Stimulated activated naive CD8-positive, alpha-beta T cell treated with anti-CD3 and anti-CD28 coated beads, Interleukin-15, amount 100 ng/mL, for 72 hours (primary cell): ENCODE results near the gene SIRPB2.
A peak's percentile ranks its signal among the peaks of the same experiment; 100 is the strongest.
"Not testable (repeated sequence)": the region's sequence is repeated elsewhere in the genome, so short reads cannot be mapped to it uniquely, and the experiment has no call there.

Source experiments
- ATAC-seq: fragments of 150-1000 bp; cut with Tn5 transposase; 2 replicates; pipeline ENCODE4 v1.10.0; 2021; ENCODE audit warnings: mild to moderate bottlenecking, moderate library complexity
- DNase-seq, 2 donors: peaks; one replicate each; pipeline ENCODE4 v3.0.0; 2021 to 2022
- H3K27ac Mint-ChIP-seq, 2 donors: one replicate each; pipeline ENCODE4 v1.8.0; 2022; ENCODE audit warnings: mild to moderate bottlenecking in 2 of 2, mixed read lengths in 2 of 2, moderate library complexity in 2 of 2
- H3K27me3 Mint-ChIP-seq: one replicate; pipeline ENCODE4 v1.8.0; 2022; ENCODE audit warnings: mixed read lengths
- H3K4me1 Mint-ChIP-seq: one replicate; pipeline ENCODE4 v1.8.0; 2022; ENCODE audit warnings: mild to moderate bottlenecking, mixed read lengths
- H3K4me3 Mint-ChIP-seq, 2 donors: one replicate each; pipeline ENCODE4 v1.8.0; 2022; ENCODE audit warnings: mild to moderate bottlenecking in 2 of 2, mixed read lengths in 2 of 2, moderate library complexity in 1 of 2
- H3K9me3 Mint-ChIP-seq, 2 donors: one replicate each; pipeline ENCODE4 v1.8.0; 2022; ENCODE audit warnings: mixed read lengths in 2 of 2

SIRPB2 gene

DNA sequence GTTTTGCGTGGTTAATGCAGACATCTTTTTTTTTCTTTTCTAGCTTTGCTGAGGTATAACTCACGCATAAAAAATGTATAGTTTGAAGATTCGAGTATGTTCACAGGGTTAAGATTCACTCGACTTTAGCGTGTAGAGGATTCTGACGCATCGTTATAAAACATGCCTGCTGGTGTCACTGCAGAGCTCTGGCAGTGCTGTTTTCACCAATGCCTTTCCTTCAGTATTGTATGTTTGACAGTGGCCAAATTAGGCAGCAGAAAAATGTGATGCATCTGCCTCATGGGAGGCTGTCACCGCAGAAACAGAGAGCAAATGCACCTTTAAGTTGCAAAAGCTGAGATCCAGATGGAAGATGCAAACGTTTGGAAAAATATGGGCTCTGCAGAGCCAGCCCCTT lies 18.0 kb upstream of the SIRPB2 start:
- Mint-ChIP-seq H3K27ac (no peak overlapping the region), H3K9me3 (peaks cover 10 to 14% of the 10 kb centered on the region in 2 donors), H3K27me3 (peaks cover 9% of the 10 kb centered on the region), H3K4me1 (no peaks in the 10 kb centered on the region), H3K4me3 (no peak overlapping the region)
- DNase-seq (peak; percentile 21 to 24), ATAC-seq (peak; percentile 80)

- Mint-ChIP-seq H3K27ac (no peak overlapping the region), H3K9me3 (peaks cover 10 to 14% of the 10 kb centered on the region in 2 donors), H3K4me1 (peaks cover 2% of the 10 kb centered on the region), H3K27me3 (peaks cover 9% of the 10 kb centered on the region), H3K4me3 (no peak overlapping the region)
- DNase-seq (no peak), ATAC-seq (no peak)
These were observed 17.4 kb upstream of the SIRPB2 start for GRCh38 chr20:1508574-1508973.

DNA sequence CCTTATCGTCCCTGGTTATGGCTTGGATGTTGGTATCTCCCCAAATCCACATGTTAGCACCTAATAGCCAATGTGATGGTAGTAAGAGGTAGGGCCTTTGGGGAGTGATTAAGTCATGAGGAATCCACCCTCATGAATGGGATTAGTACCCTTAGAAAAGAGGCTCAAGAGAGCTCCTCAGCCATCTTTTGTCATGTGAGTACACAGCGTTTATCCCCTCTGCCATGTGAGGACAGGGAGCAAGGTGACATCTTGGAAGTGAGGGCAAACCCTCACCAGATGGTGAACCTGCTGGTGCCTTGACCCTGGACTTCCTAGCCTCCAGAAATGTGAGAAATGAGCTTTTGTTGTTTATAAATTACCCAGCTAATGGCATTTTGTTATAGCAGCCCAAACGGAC lies 16.1 kb upstream of the SIRPB2 start:
- Mint-ChIP-seq H3K9me3 (peaks cover 3 to 8% of the 10 kb centered on the region in 2 donors), H3K27ac (no peak overlapping the region), H3K4me3 (no peak overlapping the region), H3K4me1 (peaks cover 6% of the 10 kb centered on the region), H3K27me3 (peaks cover 18% of the 10 kb centered on the region)
- ATAC-seq (no peak), DNase-seq (no peak)

DNA sequence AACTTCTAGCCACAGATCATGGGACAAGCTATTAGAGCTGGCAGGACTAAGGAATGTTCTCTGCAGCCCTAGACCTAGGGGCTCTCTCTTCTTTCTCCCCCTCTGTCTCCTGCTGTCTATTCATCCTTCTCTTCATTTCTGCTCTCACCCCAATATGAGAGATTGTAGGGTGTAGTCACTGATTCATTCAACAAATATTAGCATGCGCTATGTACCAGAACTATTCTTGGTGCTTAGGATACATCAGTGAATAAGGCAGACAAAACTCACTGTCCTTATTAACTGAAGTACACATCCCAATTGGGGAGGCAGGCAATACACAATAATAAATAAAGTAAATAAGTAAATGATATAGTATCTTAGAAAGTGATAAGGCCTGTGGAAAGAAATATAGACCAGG lies 14.7 kb upstream of the SIRPB2 start:
- ATAC-seq (no peak), DNase-seq (no peak)
- H3K9me3 Mint-ChIP-seq = no peaks in the 10 kb centered on the region
- peak overlapping the region in 1 of 2 donors; percentile 22 for H3K27ac Mint-ChIP-seq
- no peak overlapping the region for H3K4me3 Mint-ChIP-seq
- H3K27me3 Mint-ChIP-seq = peaks cover 10% of the 10 kb centered on the region
- peaks cover 6% of the 10 kb centered on the region for H3K4me1 Mint-ChIP-seq

GRCh38 chr20:1505361-1505760 lies 14.1 kb upstream of the SIRPB2 start:
- ATAC-seq = no peak
- H3K27me3 Mint-ChIP-seq = peaks cover 9% of the 10 kb centered on the region
- H3K27ac Mint-ChIP-seq = no peak overlapping the region

GRCh38 chr20:1503564-1504227 lies 12.5 kb upstream of the SIRPB2 start:
- Mint-ChIP-seq H3K27ac (no peak overlapping the region), H3K27me3 (peaks cover 25% of the 10 kb centered on the region), H3K4me3 (no peak overlapping the region), H3K4me1 (peaks cover 6% of the 10 kb centered on the region), H3K9me3 (no peaks in the 10 kb centered on the region)
- ATAC-seq = peak; percentile 100
- peak; percentile 64 to 80 for DNase-seq

More at GRCh38 chr20:1505361-1505760, 14.1 kb upstream of the SIRPB2 start:
- peaks cover 6% of the 10 kb centered on the region for H3K4me1 Mint-ChIP-seq
- H3K9me3 Mint-ChIP-seq = no peaks in the 10 kb centered on the region
- DNase-seq = no peak
- no peak overlapping the region for H3K4me3 Mint-ChIP-seq

DNA sequence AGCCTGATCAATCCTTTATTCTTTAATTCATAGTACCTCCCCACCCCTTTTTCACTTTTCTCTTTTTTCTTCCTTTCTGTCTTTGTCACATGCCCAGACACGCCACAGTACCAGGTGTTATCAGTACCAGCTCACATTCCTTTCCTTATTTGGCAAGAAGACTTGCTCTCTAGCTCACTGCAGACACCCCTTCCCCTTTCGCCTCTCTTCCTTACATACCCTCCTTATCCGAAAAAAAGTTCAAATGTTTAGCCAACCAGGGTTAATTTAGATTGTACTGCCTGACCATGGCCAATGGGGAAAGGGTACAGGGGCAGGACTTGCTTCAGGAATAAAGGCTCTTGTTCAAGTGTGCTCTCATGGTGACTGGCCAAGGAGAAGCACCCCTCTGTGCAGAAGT lies 9.3 kb upstream of the SIRPB2 start:
- H3K4me1 Mint-ChIP-seq = peaks cover 6% of the 10 kb centered on the region
- DNase-seq = no peak
- peak overlapping the region in 1 of 2 donors; percentile 28 for H3K27ac Mint-ChIP-seq

DNA sequence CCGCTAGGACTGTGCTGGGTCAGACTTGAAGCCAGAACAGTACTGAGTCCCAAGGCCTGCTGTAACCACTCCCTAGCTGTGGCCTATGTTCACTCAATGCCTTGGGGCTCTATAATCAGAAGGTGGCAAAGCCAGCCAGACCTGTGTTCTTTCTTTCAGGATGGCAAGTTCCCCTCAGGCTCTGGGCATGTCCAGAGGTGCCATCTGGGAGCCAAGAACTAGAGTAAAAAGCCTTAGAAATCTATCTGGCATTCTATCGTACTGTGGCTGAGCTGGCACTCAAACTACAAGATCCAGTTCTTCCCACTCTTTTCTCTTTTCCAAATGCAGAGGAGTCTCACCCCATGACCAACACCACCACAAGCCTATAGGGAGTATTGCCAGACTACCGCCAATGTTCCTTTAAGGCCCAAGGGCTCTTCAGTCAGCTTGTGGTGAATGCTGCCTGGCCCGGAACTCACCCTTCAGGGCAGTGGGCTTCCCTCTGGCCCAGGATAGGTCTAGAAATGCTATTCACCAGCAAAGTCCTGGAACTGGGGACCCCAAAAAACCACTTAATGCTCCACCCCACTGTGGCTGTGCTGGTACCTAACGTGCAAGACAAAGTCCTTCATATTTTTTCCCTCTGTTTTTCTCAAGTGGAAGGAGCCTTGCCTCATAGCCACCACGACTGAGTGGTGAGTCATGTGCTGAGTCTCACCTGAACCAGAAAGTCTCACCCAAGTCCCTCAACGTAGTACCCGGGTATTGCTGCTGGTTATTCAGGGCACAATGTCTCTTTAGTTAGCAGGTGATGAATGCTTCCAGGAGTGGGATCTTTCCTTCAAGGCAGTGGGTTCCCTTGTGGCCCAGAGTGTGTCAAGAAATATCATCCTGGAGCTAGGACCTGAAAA lies 8.6 kb upstream of the SIRPB2 start:
- ATAC-seq = no peak
- Mint-ChIP-seq H3K9me3 (no peaks in the 10 kb centered on the region), H3K27me3 (peaks cover 63% of the 10 kb centered on the region), H3K4me1 (peaks cover 6% of the 10 kb centered on the region), H3K4me3 (no peak overlapping the region), H3K27ac (no peak overlapping the region)
- DNase-seq = no peak

More for the DNA sequence above, 9.3 kb upstream of the SIRPB2 start:
- no peak for ATAC-seq
- no peak overlapping the region for H3K4me3 Mint-ChIP-seq
- no peaks in the 10 kb centered on the region for H3K9me3 Mint-ChIP-seq
- peaks cover 56% of the 10 kb centered on the region for H3K27me3 Mint-ChIP-seq

GRCh38 chr20:1497371-1497770 lies 6.2 kb upstream of the SIRPB2 start:
- not testable (repeated sequence) for H3K4me3 Mint-ChIP-seq, H3K9me3 Mint-ChIP-seq, DNase-seq, H3K27ac Mint-ChIP-seq, ATAC-seq
- peaks cover 12% of the 10 kb centered on the region for H3K4me1 Mint-ChIP-seq
- H3K27me3 Mint-ChIP-seq = peaks cover 75% of the 10 kb centered on the region

- Mint-ChIP-seq H3K27me3 (peaks cover 75% of the 10 kb centered on the region), H3K9me3 (no peaks in the 10 kb centered on the region), H3K4me3 (no peak overlapping the region), H3K27ac (no peak overlapping the region), H3K4me1 (peaks cover 12% of the 10 kb centered on the region)
- ATAC-seq (no peak), DNase-seq (no peak)
These were observed 5.7 kb upstream of the SIRPB2 start for GRCh38 chr20:1496930-1497329.

- ATAC-seq (no peak), DNase-seq (no peak)
- H3K4me1 Mint-ChIP-seq = peaks cover 23% of the 10 kb centered on the region
- H3K4me3 Mint-ChIP-seq = no peak overlapping the region
- H3K27ac Mint-ChIP-seq = no peak overlapping the region
- peaks cover 85% of the 10 kb centered on the region for H3K27me3 Mint-ChIP-seq
- no peaks in the 10 kb centered on the region for H3K9me3 Mint-ChIP-seq
These were observed 3.2 kb upstream of the SIRPB2 start for GRCh38 chr20:1494436-1494835.

DNA sequence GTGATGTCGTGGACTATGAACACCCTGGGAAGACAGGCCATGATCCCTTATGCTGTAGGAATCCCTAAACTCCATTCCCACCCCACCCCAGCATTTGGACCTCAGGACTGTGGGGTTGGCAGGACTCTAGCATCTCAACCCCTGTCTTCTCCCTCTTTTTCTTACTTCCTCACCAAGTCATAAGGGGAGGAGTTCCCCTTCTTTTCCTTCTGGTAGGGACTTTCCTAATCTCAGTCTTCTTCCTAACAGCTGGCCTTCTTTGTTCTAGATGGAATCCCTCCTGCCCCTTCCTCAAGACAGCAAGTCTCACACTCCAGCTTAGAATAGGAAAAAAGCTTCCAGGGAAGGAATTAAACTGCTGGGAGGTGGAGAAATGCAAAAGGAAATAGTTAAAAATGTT lies 2.3 kb upstream of the SIRPB2 start:
- peaks cover 23% of the 10 kb centered on the region for H3K4me1 Mint-ChIP-seq
- H3K27me3 Mint-ChIP-seq = peaks cover 77% of the 10 kb centered on the region
- no peak for DNase-seq
- no peak overlapping the region for H3K4me3 Mint-ChIP-seq
- no peak overlapping the region for H3K27ac Mint-ChIP-seq
- H3K9me3 Mint-ChIP-seq = no peaks in the 10 kb centered on the region
- ATAC-seq = no peak

DNA sequence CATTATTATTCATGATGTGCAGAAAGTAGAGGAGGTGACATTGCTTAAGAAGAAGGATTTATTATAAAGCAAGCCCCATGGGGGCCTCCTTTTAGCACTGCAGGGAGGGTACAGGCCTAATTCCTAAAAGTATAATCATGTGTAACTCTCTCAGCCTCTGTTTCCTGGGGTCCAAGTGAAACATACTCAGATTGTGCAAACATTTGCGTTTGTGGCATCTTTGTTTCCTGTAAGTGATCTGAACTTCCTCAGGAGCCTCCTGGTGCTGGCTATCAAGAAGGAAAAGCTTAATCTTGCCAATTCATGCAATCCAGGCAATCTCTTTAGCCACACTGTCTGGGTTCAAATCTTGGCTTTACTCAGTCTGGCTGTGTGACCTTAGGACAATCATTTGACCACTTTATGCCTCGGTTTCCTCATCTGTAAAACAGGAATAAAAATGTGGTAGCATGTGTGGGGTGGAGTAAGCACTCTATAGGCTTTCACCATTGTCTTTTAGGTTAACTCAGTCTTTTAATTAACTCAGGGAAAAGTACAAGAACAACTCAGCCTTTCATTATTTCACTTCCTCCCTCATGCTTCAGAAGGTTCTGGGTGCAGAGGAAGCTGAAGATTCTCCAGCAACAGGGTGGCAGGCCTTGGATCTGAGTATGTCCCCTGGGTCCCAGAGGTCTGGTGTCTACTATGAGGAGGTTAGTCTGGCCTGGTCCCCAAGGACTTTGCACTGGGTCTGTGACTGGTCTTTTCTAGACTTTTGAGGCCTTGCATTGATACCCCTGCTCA lies 831 bp upstream of the SIRPB2 start:
- peaks cover 70% of the 10 kb centered on the region for H3K27me3 Mint-ChIP-seq
- H3K4me1 Mint-ChIP-seq = peaks cover 23% of the 10 kb centered on the region
- no peak overlapping the region for H3K27ac Mint-ChIP-seq
- no peak overlapping the region for H3K4me3 Mint-ChIP-seq
- DNase-seq (no peak), ATAC-seq (no peak)
- no peaks in the 10 kb centered on the region for H3K9me3 Mint-ChIP-seq

GRCh38 chr20:1490643-1491195 lies 501 bp downstream of the SIRPB2 start:
- peaks cover 58% of the 10 kb centered on the region for H3K27me3 Mint-ChIP-seq
- DNase-seq = no peak

DNA sequence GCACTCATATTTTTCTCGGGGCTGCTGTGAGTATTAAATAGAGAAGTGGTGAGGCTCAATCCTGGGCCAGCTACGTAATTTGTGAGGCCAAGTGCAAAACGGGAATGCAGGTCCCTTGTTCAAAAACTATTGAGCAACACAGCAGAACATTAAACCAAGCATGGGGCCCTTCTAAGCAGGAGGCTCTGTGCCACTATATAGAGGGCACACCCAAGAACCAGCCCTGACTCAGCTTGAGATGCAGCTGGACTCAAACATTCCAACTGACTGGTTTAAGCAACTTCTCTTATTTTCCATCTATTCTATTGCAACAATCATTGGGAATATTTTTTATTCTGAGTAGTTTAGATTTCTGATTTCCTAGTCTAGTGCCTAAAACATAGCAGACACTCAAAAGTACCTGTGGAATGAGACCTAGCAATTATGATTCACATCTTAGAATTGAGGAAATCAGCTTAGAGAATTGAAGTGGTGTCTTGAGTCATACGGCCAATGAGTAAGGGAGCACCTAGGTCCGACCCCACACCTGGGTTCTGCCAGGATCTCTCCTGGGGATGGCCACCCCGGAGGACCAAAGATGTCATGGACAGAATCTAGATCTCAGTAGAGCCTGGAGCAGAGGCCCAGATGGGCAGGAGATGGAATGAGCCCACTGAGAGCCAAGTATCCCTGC lies 1.3 kb downstream of the SIRPB2 start:
- ATAC-seq = no peak

More at GRCh38 chr20:1490643-1491195, 501 bp downstream of the SIRPB2 start:
- ATAC-seq = no peak
- no peaks in the 10 kb centered on the region for H3K9me3 Mint-ChIP-seq
- H3K27ac Mint-ChIP-seq = no peak overlapping the region
- peaks cover 23% of the 10 kb centered on the region for H3K4me1 Mint-ChIP-seq
- no peak overlapping the region for H3K4me3 Mint-ChIP-seq

More for the DNA sequence above, 1.3 kb downstream of the SIRPB2 start:
- no peak overlapping the region for H3K4me3 Mint-ChIP-seq
- peaks cover 54% of the 10 kb centered on the region for H3K27me3 Mint-ChIP-seq
- H3K4me1 Mint-ChIP-seq = peaks cover 23% of the 10 kb centered on the region
- H3K9me3 Mint-ChIP-seq = no peaks in the 10 kb centered on the region
- no peak overlapping the region for H3K27ac Mint-ChIP-seq
- no peak for DNase-seq
